ENCODE data around the gene MYH13.

The MYH13 gene

DNA sequence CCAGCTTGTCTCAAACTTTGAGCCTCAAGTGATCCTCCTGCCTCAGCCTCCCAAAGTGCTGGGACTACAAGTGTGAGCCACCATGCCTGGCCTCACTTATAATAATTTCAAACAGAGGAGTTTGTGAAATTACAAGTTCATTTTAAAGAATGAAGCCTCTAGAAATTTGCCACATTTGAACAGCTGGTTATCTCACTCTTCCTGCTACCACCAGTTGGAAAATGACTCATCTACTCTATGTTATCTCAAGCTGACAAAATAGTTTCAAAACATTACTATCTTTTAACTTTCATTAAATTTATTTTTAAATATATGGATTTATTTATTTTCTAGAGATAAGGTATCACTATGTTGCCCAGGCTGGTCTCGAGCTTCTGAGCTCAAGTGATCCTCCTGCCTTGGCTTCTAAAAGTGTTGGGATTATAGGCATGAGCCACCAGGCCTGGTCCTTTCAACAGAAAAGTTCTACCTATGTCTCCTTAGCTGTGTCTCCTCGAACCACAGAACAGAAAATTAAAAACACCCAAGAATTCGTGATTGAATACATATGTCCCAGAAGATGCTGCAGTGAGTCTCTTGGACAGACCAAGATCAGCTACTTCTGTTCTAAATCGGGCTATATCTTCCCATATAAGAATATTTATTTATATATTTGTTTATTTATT lies 47.6 kb downstream of the MYH13 start:
- Mint-ChIP-seq H3K9me3 (no peaks in the 10 kb centered on the region), H3K4me3 (no peak overlapping the region), H3K4me1 (no peaks in the 10 kb centered on the region), H3K36me3 (no peaks in the 10 kb centered on the region), H3K27ac (no peak overlapping the region)
- DNase-seq (ENCODE audit: low spot score in 2 of 2) (no peak), ATAC-seq (no peak)

DNA sequence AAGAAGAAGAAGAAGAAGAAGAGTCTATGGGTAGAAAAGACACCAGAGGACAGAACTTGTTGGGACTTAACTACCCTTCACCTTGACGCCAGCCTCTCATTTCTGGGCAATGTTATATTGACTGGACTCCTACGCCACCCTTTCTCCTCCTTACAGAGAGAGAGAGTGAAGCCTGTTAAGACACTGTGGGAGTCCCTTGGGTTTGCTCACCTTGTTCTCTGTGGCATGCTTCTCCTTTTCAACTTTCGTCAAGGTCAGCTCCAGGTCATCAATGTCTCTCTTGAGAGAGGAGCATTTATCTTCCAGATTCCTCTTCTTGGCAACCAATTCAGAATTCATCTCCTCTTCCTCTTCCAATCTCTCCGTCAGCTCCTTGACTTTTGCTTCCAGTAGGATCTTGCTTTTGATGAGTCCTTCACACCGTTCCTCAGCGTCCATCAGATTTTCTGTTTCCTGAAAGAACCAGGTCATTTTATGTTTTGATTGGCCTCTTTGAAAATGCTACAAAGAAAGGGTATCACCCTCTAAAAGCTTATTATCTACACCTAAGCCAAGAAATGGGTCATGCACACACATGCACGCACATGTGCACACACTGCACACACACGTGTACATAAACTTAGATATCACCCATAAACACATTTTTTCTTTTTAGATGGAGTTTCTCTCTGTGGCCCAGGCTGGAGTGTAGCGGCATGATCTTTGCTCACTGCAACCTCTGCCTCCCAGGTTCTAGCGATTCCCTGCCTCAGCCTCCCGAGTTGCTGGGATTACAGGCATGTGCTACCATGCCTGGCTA lies 48.8 kb downstream of the MYH13 start:
- DNase-seq (ENCODE audit: low spot score in 2 of 2) (no peak), ATAC-seq (no peak)
- Mint-ChIP-seq H3K9me3 (no peaks in the 10 kb centered on the region), H3K27ac (no peak overlapping the region), H3K36me3 (no peaks in the 10 kb centered on the region), H3K4me3 (no peak overlapping the region), H3K4me1 (no peaks in the 10 kb centered on the region)

DNA sequence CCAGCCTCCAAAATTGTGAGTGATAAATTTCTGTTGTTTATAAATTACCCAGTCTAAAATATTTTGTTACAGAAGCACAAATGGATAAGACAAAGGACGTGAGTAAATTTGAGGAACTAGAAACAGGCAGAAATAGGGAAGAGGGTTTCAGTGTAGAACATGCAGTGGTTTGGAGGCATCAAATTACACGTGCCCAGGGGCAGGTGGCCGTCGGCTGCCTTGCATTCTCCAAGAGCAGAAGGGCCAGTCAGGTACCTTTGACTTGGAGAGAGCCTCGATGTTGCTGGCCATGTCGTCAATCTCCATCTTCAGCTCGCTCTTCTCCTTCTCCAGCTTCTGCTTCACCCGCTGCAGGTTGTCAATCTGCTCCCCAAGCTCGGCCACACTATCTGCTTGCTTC lies 54.3 kb downstream of the MYH13 start:
- Mint-ChIP-seq H3K9me3 (no peaks in the 10 kb centered on the region), H3K36me3 (no peaks in the 10 kb centered on the region), H3K4me3 (no peak overlapping the region), H3K27ac (no peak overlapping the region), H3K4me1 (peaks cover 11% of the 10 kb centered on the region)
- ATAC-seq: no peak
- DNase-seq (ENCODE audit: low spot score in 2 of 2): no peak

DNA sequence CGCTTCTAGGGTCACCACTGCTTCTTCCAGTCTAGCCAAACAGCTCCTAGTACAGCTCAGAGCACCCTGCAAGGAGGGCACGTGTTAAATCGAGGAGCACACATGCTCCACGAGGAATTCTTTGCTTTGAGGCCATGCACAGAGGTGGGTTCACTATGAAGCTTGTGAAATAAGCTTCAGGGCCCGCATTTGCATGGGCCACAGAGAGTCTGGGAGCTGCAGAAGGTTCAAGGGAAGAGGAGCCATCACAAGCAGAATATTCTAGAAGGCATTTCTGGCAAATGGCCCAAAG lies 55.3 kb downstream of the MYH13 start:
- no peak overlapping the region for H3K4me3 Mint-ChIP-seq
- DNase-seq (ENCODE audit: low spot score in 2 of 2): no peak
- H3K36me3 Mint-ChIP-seq: no peaks in the 10 kb centered on the region
- no peak overlapping the region for H3K27ac Mint-ChIP-seq
- no peaks in the 10 kb centered on the region for H3K9me3 Mint-ChIP-seq
- no peak for ATAC-seq
- peaks cover 11% of the 10 kb centered on the region for H3K4me1 Mint-ChIP-seq

DNA sequence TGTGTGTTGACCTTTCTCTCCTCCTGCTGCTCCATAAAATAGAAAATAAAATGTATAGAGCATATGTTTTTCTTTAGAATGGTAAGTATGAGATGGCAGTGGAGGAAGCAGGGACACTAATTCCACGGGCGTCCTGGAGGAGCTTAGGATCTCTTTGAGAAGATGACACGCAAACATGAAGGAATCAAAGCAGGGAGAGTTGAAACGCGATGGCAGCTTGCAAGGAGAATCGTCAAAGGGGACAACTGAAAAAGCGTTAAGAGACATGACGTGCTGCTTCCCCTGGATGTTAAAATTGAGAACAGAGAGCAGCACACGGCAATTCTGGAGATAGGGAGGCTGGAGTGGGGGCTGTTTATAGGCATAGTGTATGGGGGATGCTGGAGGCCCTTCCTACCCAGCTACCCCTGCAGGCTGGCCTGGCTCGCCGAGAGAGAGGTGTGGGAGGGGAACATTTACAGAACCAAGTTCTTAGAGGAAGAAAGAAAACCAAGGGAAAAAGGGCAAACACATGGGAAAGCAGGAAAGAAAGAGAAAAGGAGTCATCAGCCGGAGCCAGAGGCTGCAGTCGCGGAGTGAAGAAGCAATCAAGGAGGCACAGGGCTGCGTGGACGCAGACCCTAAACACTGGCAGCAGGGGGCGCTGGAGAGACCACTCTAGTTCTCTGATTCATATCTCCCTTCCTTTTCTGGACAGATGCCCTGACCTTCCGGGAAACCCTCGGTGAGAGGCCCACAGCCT lies 55.8 kb downstream of the MYH13 start:
- peaks cover 11% of the 10 kb centered on the region for H3K4me1 Mint-ChIP-seq
- no peaks in the 10 kb centered on the region for H3K36me3 Mint-ChIP-seq
- H3K27ac Mint-ChIP-seq: no peak overlapping the region
- no peaks in the 10 kb centered on the region for H3K9me3 Mint-ChIP-seq
- no peak overlapping the region for H3K4me3 Mint-ChIP-seq
- ATAC-seq (peak; percentile 60), DNase-seq (ENCODE audit: low spot score in 2 of 2) (peak; percentile 17 to 68)

DNA sequence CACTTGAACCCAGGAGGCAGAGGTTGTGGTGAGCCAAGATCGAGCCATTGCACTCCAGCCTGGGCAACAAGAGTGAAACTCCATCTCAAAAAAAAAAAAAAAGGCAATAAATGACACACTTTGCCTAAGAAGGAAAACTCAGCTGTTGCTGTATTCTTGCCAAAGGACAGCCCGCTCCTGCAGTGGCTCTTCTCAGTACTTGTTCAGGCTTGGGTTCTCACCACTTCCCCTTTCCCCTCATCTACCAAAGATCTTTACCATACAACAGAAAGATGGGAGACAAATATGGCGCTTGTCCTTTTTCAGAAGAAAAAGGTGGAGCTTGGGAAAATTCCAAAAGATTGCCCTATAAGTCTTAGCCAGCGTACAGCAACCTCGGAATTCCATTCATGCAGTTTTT lies 58.5 kb downstream of the MYH13 start:
- DNase-seq (ENCODE audit: low spot score in 2 of 2) (no peak), ATAC-seq (no peak)
- Mint-ChIP-seq H3K27ac (no peak overlapping the region), H3K36me3 (no peaks in the 10 kb centered on the region), H3K4me3 (no peak overlapping the region), H3K9me3 (no peaks in the 10 kb centered on the region), H3K4me1 (peaks cover 11% of the 10 kb centered on the region)

DNA sequence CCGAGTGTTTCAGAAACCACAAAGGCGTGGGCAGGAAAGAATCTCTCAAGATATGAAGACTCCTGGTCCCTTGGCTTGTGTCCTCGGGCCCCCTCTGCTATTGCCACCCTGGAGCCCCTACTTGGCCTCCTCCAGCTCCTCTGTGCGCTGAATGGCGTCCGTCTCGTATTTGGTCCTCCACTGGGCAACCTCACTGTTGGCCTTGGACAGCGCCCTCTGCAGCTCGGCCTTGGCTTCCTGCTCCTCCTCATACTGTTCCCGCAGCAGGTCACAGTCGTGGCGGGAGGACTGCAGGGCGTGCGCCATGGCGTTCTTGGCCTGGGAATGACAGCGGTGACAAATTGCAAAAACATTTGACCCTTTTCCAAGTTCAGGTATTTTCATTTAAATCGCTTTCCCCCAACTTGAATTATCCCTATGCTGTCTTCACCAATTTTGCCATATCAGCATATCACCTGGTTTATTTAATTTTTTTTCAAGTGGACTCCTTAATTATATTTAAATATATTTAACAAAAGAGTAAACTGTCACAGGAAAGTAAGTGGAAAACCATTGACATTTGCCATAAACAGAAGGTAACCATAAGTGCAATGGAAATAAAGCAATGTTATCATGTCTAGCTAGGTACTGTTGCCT lies 59.7 kb downstream of the MYH13 start:
- H3K9me3 Mint-ChIP-seq: no peaks in the 10 kb centered on the region
- ATAC-seq: no peak
- no peak overlapping the region for H3K4me3 Mint-ChIP-seq
- no peak for DNase-seq (ENCODE audit: low spot score in 2 of 2)
- H3K4me1 Mint-ChIP-seq: peaks cover 11% of the 10 kb centered on the region
- H3K27ac Mint-ChIP-seq: no peak overlapping the region
- H3K36me3 Mint-ChIP-seq: no peaks in the 10 kb centered on the region

DNA sequence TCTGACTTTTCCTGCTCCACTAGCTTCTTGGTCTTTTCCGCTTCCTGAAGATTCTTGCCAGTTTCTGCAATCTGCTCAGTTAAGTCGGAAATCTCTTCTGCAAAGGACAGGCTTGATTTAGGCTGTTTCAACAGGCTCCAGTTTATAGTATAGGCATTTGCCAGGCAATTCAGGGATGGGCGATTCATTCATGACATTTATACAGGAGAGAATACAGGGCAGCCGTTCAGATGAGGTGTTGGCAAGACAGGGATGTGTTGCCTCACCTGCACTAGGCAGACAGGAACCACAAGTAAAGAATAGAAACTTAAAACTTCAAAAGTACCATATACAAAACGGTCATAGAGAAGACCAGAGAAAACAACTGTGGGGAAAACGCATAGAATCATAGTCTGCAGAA lies 61.7 kb downstream of the MYH13 start:
- DNase-seq (ENCODE audit: low spot score in 2 of 2) (no peak), ATAC-seq (no peak)
- Mint-ChIP-seq H3K4me1 (no peaks in the 10 kb centered on the region), H3K27ac (no peak overlapping the region), H3K9me3 (no peaks in the 10 kb centered on the region), H3K4me3 (no peak overlapping the region), H3K36me3 (no peaks in the 10 kb centered on the region)

DNA sequence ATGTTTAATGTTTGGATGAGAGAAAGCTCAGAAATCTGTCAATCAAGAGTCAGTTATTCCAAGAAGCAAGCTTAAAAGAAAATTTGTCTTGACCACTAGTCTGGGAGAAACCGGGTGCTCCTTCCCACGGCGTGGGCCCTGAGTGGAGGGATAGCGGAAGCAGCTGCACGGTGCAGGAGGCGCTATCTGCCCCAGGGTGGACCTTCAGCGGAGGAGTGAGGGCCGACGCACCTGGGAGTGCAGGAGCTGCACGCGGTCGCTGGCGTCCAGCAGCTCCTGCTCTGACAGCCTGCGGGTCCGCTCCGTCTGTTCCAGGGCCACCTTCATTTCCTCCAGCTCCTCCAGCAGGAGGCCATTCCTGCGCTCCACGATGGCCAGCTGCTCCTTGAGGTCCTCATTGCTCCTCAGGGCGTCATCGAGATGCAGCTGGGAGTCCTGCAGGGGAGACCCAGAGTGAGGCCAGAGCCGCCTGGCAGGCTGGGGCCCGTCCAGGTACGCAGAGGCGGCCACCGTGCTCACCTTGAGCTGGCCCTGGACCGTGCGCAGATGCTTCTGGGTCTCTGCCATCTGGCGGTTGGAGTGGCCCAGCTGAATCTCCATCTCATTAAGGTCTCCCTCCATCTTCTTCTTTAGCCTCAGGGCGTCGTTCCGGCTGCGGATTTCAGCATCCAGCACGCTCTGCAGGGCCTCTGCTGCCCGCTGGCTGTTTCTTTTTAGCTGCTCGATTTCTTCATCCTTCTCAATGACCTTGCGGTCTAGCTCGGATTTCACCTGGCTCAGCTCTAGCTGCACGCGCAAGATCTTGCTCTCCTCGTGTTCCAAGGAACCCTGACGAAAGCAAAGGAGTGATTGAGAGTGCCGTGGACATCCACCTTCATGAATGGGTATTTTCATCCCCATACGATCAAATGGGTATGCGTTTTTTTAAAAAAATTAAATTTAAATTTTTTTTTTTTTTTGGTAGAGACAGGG lies 63.5 kb downstream of the MYH13 start:
- Mint-ChIP-seq H3K36me3 (no peaks in the 10 kb centered on the region), H3K4me3 (no peak overlapping the region), H3K27ac (no peak overlapping the region), H3K4me1 (no peaks in the 10 kb centered on the region), H3K9me3 (no peaks in the 10 kb centered on the region)
- DNase-seq (ENCODE audit: low spot score in 2 of 2): no peak
- ATAC-seq: no peak

DNA sequence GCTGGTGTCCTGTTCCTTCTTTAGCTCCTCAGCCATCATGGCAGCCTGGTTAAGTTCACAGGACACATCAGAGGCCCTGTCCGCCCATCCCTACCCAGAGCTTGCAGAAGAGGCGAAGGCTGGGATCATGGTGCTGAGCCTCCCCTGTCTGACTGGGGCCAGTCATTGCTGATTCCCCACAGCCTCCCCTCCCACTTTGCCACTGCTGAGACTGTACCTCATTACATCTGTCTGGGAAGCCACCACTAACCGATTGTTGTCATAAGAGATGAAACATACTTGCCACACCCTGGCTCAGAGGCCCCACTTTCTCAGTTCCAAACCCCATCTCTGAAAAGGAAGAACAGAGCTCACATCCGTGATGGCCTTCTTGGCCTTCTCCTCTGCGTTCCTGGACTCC lies 66.2 kb downstream of the MYH13 start:
- no peak overlapping the region for H3K27ac Mint-ChIP-seq
- H3K4me3 Mint-ChIP-seq: no peak overlapping the region
- H3K9me3 Mint-ChIP-seq: no peaks in the 10 kb centered on the region
- DNase-seq (ENCODE audit: low spot score in 2 of 2) (no peak), ATAC-seq (peak; percentile 24)
- H3K36me3 Mint-ChIP-seq: no peaks in the 10 kb centered on the region
- no peaks in the 10 kb centered on the region for H3K4me1 Mint-ChIP-seq

DNA sequence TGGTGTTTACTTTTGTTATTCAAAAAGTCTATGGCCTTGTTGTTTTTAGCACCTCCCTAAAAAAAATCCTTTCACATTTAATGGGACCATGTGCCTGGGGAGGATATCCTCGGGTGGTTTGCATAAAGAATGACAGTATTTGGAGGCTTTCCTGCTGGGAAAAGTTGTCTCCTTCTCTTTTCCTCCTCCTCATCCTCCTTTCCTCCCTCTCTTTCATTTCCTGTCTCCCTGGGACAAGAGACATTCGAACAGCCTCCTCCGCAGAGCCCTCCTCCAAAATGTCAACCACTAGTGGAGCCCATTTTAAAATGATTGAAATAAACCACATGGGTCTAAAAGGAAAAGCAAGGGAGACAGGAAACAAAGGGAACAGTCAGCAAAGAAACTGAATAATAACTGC lies 67.4 kb downstream of the MYH13 start:
- no peak for ATAC-seq
- H3K4me3 Mint-ChIP-seq: no peak overlapping the region
- H3K4me1 Mint-ChIP-seq: no peaks in the 10 kb centered on the region
- no peaks in the 10 kb centered on the region for H3K36me3 Mint-ChIP-seq
- DNase-seq (ENCODE audit: low spot score in 2 of 2): no peak
- H3K27ac Mint-ChIP-seq: no peak overlapping the region
- H3K9me3 Mint-ChIP-seq: no peaks in the 10 kb centered on the region

DNA sequence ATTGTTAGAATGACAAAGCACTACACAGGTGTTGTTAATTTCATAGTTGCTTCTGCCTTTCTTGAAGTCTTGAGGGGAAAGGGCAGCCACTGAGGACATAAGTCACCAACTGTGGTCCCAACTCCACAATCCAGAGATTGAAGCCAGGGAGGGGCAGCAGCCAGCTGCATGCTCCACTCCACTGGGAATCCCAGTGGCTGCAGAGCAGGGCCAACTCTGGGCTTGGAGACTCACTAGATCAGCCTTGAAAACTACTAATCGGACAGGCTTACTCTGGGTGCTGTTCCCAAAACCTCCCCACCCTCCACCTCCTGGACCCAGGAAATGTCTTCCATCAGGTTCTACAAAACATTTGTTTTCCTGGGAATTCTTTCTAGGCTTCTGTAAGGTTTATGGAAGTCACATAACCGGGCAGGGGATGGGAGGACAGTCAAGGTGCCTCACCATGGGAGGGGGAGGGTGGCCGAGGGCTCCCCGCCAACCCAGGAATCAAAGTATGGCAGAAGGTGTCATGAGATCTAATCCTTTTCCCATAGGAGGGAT lies 68.0 kb downstream of the MYH13 start:
- DNase-seq (ENCODE audit: low spot score in 2 of 2) (no peak), ATAC-seq (no peak)
- Mint-ChIP-seq H3K4me1 (no peaks in the 10 kb centered on the region), H3K9me3 (no peaks in the 10 kb centered on the region), H3K36me3 (no peaks in the 10 kb centered on the region), H3K4me3 (no peak overlapping the region), H3K27ac (no peak overlapping the region)

DNA sequence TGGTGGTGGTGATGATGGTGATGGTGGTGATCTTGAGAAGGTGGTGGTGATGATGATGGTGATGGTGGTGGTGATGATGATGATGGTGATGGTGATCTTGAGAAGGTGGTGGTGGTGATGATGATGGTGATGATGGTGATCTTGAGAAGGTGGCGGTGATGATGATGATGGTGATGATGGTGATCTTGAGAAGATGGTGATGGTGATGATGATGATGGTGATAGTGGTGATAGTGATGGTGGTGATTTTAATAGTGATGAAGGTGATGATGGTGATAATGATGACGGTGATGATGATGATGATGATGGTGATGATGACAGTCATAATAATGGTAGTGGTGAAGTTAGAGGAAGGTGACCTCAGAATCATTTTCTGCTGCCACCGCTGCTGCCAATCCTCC lies 75.1 kb downstream of the MYH13 start:
- Mint-ChIP-seq H3K27ac (no peak overlapping the region), H3K4me1 (peaks cover 1% of the 10 kb centered on the region)
- ATAC-seq: no peak

DNA sequence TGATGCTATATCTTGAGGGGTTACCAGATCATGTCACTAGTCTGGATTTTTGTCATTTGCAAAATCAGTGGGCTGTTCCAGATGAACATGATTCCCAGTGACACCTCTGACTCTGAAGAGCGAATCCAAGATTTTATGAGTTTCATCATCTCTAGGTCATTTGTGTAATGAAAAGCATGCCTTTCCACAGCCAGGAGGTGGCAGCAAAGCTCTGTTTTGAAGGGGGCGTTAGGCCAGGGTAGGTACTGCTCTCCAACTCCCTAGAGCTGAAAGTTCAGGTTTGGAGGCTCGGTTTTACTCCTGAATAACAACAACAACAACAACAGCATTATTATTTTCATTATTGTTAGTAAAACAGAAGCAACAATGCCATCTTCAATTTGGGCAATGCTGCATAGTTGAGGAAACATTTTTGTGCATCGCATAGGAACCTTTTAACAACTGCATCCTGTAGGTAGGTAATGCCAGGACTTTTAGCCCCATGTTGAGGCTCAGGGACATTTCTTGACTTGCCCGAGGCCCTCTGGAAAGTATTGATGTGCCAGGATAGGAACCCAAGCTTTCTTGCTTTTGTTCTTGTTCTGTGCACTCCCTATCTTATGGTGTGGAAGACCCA lies 77.0 kb downstream of the MYH13 start:
- no peak for DNase-seq (ENCODE audit: low spot score in 2 of 2)
- peak; percentile 44 for ATAC-seq
- Mint-ChIP-seq H3K27ac (no peak overlapping the region), H3K4me1 (peaks cover 10% of the 10 kb centered on the region), H3K4me3 (no peak overlapping the region), H3K36me3 (no peaks in the 10 kb centered on the region), H3K9me3 (no peaks in the 10 kb centered on the region)

More for the DNA sequence above, 75.1 kb downstream of the MYH13 start:
- no peak for DNase-seq (ENCODE audit: low spot score in 2 of 2)
- no peaks in the 10 kb centered on the region for H3K36me3 Mint-ChIP-seq
- H3K9me3 Mint-ChIP-seq: no peaks in the 10 kb centered on the region
- H3K4me3 Mint-ChIP-seq: no peak overlapping the region
